GM19240 (cell line): Measurements from ENCODE around the gene CORO2B.
"Not testable (repeated sequence)": the region's sequence is repeated elsewhere in the genome, so short reads cannot be mapped to it uniquely, and the experiment has no call there.

Experiments used
- DNase-seq: peaks from one replicate; pipeline ENCODE4 v3.0.0; 2011; ENCODE audit warnings: low spot score; ENCODE audit not compliant: insufficient read length

CORO2B gene

DNA sequence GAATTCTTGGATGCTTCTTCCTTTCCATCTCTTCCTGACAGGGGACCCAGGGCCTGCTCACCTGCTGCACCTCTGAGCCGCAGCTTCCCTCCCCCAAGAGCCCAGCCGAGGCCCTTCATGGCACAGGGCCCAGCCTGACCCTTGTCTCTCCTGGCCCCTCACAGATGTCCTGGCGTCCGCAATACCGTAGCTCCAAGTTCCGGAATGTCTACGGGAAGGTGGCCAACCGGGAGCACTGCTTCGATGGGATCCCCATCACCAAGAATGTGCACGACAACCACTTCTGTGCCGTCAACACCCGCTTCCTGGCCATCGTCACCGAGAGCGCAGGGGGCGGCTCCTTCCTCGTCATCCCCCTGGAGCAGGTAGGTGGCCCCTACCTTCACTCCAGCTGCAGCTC lies 66.2 kb downstream of the CORO2B start:
- no peak for DNase-seq

DNA sequence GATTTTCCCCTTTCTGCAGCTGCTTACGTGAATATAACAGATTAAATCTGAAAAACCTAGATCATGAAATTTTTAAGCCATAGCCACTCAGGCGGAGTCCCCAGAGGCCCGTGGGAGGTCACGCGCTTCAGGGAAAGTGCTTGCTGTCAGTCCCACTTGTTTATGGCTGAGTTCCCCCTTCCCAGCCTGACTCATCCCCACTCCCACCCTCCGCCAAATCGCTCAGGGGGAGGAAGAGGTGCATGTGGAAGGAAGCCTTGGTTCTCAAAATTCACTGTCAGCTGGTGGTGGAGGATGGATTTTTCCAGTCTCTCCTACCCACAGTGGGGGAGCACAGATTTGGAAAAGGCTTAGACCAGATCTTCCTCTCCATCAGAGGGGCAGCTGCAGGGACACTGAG lies 67.4 kb downstream of the CORO2B start:
- no peak for DNase-seq

DNA sequence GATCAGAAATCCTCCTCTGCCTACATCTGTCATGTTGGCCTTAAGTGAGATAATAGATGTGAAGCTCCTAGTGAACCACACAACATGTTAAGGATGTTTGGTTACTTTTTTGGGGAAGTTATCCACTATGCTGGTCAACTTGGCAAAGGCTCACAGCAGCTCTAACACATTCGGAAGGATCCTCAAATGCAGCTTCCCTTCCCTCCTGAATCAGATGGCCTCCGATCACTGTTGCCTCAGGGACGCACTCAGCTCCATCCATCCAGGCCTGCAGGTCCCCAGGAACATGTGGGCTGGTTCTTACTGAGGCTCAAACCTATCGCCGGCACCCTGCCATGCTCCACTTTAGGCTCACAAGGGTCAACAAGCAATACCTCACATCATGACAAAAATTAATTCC lies 67.9 kb downstream of the CORO2B start:
- no peak for DNase-seq

DNA sequence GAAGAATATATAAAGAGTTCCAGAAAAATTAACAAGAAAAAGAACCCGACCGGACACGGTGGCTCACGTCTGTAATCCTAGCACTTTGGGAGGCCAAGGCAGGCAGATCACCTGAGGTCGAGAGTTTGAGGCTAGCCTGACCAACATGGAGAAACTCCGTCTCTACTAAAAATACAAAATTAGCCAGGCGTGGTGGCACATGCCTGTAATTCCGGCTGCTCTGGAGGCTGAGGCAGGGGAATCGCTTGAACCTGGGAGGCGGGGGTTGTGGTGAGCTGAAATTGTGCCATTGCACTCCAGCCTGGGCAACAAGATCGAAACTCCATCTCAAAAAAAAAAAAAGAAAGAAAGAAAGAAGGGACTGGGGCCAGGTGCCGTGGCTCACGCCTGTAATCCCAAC lies 68.6 kb downstream of the CORO2B start:
- DNase-seq, result not testable (repeated sequence)

DNA sequence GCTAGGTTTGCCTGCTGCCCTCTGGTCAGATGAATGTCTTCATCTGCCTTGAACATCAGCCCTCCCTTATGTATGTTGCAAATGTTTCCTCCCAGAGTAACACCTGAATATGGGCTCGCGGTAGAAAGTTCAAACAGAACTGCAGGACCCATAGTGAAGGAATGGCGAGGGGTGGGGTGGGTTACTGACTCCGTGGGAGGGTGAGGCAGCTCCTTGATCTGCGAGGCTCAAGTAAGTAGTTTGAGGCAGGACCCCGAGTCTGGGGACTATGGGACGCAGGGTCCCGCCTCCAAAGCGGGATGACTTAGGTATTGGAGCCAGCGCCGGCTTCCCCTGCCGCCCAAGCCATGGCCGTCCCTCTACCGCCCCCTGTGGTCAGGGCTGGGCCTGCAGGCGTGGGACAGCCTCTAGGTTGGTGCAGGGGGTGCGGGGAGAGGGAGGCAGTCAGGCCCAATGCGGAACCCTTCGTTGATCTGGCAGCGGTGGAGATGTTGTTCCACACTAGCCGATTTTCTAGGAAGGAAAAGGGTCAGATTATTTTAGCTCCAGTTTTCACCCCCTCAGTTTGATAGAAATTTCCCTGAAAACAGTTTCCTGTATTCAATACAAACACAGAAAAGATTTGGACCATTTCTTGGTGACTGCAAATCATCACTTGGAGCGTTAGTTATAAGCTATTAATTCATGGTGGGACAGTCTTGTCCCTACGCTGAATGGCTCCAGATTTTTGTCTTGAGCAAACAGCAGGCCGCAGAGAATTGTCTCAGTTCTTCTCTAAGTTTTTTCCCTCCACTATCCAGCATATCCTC lies 72.3 kb downstream of the CORO2B start:
- peak; percentile 38 for DNase-seq

DNA sequence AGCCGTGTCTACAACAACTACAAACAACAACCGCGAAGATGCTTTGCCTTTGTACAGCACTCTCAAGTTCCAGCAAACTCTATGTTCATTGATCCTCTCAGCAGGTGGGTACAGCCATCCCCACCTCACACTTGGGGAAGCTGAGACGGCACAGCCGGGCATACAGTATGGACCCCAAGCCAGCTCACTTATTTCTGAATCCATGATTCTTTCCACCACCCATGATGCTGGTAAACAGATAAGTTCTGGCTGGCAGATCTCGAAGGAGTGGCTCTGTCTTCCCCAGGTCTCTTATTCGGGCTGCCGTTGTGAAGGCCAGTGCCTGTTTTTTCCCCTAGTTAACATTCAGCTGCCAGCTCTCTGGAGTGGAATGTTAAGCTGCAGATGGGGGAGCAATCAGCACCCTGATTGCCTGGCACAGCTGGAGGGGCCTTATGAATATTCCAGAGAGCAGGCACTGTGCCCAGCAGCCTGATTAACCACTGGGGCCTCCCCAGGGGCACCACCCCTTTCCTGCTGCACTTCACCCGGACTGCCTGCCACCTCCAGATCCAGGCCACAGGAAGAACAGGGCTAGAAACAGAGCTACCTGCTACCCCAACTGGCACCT lies 73.2 kb downstream of the CORO2B start:
- DNase-seq, result no peak

DNA sequence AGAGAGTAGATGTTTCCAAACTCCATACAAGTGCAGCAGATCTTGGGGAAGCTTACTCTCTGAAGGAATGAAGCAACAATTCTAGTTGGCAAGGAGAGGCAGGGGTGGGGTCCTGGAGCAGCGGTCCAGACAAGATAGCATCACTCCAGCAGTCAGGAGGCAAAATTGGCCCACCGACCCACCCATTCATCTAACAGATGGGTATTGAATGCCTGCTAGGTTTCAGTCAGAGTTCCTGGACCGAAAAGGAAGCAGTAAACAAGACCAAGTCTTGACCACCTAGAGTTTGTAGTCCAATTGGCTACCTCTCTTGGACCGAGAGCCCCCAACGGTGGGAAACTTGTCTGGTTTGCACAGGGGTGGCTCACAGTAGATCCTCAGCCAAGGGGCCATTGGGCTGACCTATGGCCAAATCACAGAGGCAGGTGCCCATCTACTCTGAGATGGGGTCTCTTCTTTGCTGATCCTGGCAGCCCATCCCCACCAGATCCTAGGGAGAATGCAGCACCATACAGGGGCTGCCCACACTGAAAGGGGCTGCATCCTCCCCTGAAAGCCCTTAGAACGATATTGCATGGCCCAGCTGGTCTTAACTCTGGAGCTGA lies 74.3 kb downstream of the CORO2B start:
- no peak for DNase-seq

DNA sequence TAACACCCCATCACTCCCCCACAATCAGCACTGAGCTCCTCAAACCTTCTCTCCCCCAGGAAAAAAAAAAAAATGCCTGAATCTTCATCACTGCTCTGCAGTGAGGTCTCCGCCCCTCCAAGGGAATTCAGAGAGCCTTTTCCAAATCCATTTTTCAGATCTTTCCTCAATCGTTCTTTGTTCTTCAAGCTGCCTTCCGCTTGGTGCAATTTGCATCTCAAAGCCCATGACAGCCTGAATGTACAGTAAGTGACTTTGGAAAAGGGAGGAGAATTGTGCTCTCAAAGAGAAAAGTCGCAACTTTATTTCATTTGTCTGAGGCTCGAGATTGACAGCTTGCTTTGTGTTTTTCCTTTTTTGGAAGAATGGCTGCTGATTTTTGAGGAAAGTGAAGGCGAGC lies 75.0 kb downstream of the CORO2B start:
- DNase-seq, result no peak

DNA sequence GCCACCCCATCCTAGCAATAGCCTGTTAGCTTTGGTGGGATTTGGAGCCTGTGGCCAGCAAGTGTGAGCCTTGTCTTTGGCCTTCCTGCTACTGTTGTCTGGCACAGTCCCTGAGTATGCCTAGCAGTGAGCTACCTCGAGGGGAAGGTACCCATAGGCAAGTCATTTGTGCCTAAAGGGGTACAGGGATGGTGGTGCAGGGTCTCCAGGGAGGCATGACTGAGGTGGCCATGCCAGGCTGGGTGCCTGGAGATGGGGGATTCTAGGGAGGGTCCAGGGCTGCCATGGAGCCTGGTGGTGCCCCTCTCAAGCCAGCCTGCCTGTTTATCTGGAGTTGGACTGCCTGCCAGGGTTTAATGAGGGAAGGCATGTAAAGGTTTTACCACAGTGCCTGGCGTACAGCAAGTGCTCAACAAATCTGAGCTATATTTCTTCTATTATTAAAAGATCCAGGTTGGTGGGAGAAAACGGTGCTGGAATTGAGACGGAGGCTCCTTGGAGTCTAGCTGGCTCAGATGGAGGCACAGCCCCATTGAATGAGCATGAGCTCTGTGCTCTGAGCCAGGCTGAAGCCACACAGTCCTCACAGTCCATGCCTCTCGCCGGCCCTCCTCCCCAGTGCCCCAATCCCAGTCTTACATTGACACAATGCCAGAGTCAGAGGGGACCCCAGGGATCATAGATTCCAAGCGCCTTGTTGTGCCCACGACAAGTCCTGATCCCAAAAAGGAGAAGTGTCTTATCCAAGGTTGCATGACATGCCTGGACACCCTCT lies 76.2 kb downstream of the CORO2B start:
- DNase-seq, result no peak

DNA sequence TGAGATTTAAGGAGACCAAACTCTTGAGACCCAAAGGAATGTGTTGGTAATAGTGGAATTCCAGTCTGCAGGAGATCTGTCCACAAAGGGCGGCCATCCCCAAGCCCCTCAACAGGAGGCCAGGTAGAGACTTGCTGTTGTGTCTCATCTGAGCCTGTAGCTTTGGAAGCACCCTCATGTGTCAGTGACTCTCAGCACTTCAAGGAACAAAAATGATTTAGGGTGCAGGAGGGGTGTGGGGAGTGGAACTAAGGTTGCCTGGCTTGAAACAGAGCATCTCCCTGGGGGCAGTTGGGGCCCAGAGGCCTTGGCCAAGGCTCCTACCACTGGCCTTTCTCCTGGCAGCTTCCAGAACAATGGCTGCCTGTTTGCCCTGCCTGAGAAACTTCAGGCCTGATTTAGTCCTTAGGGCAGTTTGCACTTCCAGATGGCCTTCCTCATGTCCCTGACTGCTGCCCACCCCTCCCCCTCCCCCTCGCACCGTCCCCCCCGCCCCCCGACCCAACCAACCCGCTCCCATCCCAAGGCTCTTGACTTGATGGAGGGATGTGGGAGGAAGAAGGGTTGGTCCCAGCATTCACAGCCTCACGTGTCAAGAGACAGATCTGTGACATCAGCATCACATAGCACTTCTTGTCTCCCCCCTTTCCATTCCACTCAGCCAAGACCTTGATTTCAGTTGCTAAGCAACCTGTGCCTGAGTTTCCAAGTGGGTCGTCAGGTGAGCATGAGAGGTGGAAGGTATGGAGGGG lies 77.1 kb downstream of the CORO2B start:
- DNase-seq, result no peak

DNA sequence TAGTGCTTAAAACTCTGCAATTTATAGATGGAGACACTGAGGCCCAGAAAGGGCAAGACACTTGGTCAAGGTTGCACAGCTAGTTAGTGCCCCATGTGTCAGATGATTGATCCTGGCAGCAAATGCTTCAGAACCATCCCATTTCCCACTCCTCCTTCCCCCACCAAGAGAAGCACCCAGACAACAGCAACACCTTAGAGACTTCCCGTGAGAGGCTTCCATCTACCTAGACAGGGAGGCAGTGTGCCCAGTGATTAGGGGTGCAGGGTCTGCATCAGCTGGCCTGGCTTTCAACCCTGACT lies 77.6 kb downstream of the CORO2B start:
- no peak for DNase-seq

DNA sequence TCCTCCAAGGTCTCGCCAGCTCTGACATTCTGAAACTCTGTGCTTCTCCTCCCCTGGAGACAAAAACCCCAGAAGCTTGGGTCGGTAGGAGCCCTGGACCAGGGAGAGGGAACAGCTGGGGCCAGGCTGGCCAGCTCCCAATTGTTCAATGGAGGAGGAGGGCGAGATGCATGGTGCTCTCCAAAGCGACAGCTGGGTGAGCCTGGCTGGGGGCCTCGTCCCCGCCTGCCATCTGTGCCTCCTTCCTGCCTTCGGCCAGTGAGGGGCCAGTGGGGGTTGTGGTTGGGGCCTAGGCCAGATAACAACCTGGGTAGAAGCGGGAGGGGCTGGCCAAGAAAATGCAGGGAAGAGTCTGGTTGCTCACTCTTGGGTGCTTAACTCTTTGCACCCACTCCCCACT lies 79.4 kb downstream of the CORO2B start:
- no peak for DNase-seq

DNA sequence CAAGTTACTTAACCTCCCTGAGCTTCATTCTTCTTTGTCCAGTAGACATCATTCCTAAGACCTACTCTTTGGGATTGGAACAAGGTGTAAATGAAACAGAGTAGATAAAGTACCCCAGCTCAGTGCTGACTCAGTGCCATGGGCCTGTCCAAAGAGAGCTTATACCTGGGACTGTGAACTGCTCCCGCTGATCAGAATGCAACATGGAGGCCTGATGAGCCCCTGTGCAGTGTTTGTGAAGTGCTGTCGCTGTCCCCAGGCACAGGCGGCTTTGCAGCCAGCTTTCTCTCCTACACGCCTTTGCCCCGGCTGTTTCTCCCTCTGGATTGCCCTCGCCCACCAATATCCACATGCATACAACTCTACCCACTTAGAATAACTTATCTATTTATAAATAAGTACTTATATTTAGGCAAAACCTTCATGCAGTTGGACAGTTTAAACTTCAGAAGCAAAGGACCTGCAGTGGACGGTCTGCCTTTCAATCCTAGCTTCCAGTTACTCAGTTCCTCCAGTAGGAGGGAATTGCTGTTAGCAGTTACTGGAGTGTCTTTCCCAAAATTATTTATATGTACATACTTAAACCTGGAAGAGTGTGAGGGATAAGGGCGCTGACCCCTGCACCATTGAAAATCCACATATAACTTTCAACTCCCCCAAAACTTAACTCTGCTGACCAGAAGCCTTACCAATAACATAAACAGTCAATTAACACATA lies 80.0 kb downstream of the CORO2B start:
- no peak for DNase-seq

DNA sequence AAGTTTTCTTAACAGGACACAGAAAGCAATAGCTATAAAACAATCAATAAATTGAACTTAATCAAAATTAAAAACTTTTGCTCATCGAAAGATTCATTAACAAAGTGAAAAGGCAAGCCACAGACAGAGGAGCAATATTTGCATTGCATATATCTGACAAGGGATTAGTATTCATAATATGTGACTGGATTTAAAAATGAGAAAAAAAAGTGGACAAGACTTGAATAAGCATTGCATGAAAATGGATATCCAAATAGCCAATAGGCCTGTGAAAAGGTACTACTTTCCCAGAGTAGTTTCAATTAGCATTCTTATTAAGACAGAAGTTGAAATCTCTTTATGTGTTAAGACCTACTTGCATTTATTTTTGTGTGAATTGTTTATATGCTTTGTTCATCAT lies 84.7 kb downstream of the CORO2B start:
- DNase-seq, result no peak

DNA sequence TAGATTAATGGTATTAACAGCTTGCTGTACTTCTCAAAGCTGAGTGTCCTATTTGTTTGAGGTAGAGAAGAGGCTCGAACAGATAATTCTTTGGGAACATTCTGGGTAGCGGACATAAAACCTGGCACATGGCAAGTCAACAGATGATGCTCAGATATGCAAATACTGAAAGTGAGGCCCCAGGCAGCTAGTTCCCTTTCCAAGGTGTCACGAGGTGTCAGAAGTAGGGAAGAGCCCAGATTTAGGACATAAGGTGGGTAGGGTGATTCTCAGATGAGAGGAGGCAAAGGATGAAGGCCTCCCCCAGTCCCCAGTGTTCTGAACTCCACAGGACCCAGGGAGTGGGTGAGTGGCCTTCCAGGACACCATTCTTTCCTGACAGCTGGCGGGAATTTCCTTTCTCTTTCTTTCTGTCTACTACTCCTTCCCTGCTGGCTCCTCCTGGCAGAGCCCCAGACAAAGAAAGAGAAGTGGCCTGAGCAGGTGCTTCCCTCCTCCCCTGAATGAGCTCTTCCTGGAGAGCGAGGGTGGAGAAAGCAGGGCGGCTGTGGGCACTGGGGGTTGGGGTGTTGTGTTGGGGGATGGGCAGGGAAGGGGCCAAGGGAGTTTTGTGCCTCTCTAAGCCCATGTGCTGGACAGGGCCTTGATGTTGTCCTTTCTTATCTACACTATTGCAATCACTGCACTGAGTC lies 87.5 kb downstream of the CORO2B start:
- no peak for DNase-seq

DNA sequence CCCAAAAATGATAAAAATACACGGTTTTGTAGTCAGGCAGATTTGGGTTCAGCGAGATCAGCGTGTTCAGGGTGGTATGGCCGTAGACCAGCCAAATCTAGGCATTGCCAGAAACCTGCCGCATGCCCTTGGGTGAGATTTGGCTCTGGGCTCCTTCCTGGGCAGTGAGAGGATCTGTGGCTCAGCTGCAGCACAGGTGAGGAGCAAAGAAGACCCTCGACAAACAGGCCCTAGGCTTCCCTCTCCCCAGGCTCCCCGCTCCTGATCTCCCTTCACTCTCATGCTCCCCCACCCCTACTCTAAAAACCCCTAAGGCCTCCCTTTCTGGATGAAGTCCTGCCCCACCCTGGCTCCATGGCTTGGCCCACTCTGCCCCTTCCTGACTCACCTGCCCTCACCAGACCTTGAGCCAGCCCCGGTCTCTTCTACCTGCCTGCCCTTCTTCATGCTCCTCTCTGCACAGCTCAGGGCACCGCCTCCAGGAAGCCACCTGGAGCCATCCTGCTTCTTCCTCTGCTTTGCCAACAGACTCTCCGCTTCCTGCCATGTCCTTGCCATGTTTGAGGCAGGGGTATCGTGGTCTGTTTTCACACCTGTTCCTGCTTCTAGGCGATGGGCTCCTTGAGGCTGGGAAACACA lies 88.1 kb downstream of the CORO2B start:
- DNase-seq, result no peak

DNA sequence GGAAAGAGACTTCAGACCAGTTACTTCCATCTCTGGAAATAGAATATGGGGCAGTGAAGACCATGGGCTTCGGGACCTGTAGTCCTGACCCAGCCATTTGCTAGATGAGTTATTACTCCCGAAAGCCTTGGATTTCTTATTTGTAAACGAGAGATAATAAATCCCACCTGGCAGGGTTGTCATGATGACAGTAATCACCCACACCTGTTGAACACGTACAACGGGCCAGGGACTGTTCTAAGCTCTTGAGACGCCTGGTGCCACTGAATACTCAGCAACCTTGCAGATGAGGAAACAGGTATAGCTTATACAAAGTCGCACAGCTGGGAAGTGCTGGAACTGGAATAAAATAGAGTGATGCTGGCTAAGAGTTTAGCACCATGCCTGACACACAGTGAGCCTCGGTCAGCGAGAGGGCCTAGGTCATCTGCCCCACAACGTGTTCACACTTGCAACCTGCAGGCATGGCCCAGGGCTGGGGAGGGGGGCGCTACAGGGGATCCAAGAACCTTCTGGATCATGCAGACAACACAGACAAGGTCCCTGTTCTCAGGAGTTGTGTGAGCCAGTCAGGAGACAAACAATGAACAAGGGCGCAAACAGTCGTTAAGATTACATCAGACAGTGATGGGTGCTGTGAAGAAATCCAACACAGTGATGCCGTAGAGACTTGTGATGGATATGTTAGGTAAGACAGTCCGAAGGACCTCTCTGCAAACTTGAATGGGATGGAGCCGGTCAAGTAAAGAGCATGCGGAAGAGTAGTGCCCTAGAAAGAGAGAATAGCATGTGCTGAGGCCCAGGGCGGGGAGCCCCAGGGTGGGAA lies 89.2 kb downstream of the CORO2B start:
- DNase-seq, result no peak

DNA sequence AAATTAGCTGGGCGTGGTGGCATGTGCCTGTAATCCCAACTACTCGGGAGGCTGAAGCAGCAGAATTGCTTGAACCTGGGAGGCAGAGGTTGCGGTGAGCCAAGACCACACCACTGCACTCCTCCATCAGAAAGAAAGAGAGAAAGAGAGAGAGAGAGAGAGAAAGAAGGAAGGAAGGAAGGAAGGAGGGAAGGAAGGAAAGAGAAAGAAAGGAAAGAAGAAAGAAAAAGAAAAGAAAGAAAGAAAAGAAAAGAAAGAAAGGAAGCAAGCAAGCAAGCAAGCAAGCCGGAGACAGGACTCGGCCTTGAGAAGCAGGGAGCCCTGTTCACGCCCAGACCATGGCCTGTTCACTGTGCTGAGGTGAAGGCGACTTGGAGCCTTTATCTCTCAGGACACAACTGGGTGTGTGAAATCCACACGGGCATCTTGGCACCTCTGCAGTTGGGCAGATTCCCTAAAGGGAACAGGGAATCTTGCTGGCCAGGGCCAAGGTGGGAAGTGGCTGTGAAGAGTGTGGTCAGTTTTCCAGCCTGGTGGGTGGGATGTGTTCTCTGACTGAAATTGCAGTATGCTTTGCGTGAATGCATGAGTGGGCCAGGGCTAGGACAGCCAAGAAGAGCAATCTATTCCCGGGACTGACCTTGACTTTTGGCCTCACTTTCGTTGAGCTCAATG lies 90.3 kb downstream of the CORO2B start:
- no peak for DNase-seq
